EH (cell line): ENCODE results near the gene MAP3K1.
A peak's percentile ranks its signal among the peaks of the same experiment; 100 is the strongest.

ENCODE experiments used
- DNase-seq: peaks from one replicate; pipeline ENCODE4 v3.0.0-alpha.2; 2015; ENCODE audit warnings: low read depth

Gene MAP3K1

DNA sequence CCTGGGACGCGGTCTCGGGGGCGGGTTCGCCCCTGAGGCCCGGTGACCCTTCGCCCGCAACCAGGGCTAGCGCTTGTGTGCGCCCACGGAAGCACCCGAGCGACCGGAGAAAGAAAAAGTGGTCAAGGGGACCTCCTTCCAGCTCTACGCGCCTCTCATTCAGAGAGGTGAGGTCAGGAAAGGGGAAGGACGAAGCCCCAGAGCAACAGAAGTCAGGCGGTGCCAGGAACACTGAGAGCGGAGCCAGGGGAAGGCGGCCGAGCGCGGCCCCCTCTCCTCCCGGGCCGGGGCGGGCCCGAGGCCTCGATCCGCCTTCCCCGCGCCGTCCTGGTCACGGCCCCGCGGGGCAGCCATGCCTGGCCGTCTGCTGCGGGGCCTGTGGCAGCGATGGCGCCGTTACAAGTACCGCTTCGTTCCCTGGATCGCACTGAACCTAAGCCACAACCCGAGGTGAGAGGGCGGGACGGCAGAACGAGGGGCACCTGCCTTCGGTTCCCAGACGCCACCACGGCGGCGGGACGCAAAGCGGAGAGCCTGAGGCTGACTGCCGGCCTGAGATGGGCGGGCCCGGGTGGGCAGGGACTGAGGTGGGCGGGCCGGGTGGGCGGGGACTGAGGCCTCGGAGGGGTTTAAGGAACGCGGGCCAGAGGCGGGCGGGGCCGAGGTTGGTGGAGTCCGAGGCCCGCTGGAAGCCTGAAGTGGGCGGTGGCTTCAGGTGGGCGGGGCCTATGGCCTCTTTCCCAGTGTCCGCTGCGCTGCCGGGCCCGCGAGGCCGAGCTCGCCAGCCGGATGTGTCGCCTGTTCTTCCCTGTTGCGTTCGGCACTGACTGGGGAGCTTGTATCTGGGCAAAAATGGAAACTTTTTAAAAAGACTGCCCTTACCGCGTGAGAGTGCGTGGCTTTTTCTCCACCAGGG, 94.2 kb downstream of the MAP3K1 start, which contains the start of gene SETD9:
Gene SETD9 (plus strand): TSS at position 303 of the 916 bp plus-strand sequence. CDS start 50 bp downstream, at position 353.
- DNase-seq = peak; percentile 98

DNA sequence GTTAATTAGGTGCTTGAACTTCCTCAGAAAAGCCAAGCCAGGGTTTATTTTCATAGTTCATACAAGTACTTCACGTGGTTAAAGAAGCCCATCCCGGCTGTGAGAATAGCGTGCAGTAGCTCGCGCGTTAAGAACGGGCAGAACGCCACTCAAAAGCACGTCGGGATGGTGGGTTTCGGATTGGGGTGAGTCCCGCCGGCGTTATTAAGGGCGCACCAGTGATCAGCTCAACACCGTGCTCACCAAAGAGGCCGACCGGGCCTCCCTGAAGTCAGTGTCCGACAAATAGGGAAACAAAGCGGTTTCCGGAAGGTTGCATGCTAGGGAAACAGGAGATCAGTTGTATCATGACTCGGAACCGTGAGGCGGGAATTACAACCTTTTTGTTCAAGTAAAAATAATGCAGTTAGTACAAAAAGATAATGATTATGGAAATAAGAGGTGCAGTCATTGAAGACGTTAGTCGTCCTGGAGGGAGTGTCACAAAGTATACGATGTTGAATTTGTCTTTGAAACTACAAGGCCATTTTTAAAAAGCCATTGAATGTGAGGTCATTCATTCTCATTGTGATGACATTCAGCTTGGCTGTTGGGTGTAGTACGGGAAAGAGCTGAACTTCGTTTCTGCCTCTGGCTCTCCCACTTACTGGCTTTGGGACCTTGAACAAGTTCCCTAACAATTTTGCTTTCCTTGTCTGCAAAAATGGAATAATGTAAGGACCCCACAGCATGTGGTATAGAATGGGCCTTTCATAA, 95.0 kb downstream of the MAP3K1 start:
- DNase-seq = no peak

DNA sequence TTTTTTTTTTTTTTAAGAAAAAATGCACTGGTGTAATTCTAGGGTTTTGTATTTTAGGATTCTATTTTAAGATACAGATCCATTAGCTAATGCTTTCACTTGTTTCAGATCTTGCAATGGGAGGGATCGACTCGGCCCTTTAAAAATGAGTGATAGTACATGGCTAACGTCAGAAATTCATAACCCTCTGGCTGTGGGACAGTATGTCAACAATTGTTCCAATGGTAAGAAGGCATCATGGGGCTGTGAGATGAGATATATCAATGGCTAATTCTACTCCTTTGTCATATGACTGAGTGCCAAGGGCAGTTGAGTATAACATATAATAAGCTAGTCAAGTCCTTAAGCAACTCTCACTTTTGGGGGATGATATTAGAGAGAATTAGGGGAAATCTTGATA, 98.4 kb downstream of the MAP3K1 start:
- DNase-seq = no peak

DNA sequence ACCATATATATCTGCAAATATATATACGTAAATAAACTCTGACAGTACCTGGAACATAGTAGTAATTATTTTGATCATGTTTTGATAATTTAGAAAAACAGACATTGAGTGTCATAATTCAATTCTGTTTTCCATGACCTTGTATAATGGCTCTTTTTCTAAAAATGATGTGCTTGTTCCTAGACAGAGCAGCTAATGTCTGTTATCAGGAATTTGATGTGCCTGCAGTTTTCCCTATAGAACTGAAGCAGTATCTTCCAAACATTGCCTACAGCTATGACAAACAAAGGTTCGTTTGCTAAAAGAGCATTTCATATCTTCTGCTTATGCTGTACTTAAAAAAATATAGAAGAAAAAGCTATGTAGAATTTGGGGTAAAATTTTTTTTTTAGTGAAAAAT, 99.3 kb downstream of the MAP3K1 start:
- DNase-seq = no peak

DNA sequence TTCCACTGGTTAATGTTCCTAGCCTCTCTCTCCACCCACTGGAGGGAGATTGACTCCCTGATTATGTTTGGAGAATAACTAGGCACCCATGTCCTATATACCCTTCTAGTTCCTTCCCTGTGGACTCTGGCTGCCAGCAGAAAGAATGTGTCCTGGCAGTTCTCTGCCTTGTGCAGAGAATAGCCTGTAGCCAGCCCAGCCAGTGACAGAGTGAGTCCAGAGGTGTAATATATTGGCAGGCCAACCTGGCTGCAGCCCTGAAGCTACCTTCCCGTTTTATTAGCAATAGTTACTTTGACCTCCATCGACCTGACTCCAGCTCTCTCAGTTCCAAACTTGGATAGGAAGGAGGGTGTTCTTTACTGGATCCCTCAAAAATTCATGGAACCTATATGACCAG, 102.2 kb downstream of the MAP3K1 start:
- DNase-seq = no peak

DNA sequence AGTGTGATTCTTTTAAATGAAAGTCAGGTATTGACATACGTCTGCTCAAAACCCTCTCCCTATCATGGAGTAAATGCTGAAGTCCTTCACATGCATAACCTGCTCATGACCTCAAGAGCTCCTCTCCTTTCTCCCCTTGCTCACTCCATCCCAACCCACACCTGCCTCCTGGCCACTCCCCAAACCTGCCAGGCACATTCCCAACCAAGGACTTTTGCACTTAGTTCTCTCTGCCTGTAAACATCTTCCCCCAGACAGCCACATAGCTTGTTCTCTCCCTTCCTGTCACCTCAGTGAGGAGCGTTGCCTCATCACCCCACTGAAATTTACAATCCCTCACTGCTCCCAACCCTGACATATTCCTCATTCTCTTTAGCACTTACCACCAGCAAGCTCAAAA, 102.7 kb downstream of the MAP3K1 start:
- no peak for DNase-seq

DNA sequence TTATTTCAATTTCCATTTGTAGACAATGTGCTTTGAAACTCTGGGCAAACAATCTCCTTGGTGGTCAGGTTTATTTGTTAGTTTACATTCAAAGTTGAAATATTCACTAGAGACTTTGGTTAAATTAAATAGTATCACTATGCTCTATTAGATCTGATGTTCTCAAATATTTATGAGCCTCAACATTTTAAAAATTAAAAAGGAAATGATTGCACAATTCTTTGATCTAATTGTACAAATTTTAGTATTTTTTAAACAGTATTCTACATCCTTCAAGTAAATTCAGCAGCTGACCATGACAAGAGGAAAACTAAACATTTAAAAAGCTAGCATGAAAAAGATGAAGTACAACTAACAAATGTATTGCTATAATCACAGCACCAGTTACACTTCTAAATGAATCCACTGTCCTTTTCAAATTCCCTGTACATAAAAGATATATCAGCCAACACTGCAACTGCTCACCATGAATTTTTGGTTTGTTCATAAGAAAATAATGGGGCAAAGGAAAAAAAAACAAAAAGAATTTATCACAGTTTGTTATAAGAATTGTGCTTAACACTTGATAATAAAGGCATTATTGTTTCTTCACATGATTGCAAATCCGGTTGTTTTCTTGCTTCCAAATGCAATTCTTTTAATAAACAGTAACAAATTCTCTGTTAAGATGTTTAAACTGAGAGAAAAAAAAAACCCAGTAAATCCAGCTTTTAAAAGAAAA, 104.8 kb downstream of the MAP3K1 start:
- DNase-seq = no peak

DNA sequence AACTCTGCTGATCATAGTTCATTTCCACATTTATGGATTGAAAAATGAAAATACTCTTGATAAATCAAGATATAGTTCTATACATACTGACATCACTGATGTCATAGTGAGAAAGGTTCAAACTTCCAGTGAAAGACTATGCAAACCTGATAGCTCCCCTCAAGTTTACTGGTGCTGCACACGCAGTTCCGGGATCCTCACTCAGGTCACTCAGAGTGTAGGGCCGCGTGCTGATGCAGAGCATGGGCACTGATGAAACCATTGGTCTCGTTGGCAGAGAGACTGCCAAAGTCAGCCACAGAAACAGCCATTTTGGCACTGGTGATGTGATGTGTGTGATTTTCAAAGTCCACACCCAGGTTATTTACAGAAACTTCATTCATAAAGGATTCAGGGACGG, 107.6 kb downstream of the MAP3K1 start:
- DNase-seq = no peak

DNA sequence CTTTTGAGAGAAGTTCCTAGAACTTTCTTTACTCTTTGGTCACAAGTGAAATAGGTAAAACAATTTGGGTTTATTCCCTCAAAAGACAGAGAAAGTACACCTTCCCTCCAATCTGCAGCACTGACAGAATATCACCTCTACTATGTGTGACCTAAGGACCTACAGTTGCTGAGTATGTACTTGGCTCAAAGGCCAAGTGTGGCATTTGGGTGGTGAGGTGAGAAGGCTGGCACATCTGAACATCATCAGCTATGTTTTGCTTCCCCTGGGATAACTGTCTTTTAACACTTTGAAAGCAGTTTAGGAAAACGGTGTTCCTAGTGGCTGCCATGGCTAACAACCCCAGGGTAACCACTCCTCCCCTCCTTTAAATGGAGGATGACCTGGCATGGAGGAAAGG, 119.0 kb downstream of the MAP3K1 start:
- DNase-seq = no peak

DNA sequence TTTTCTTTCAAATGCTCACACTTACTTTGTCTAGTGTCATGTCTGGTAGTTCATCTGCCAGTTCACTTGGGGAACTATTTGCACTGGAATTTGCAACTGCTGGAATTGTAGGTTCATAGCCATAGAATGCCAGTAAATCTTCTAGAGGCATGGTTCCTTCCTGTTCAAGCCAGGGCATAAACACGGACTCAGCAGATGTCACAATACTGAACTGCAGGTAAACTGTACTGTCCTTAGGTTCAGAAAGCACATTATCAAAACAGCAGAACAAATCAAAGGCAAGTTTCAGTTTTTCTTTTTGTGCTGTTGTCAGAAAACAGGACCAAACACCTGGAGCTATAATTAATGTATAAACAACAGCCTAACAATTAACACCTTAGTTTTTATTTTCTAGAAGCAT, 123.5 kb downstream of the MAP3K1 start:
- DNase-seq = peak; percentile 12

DNA sequence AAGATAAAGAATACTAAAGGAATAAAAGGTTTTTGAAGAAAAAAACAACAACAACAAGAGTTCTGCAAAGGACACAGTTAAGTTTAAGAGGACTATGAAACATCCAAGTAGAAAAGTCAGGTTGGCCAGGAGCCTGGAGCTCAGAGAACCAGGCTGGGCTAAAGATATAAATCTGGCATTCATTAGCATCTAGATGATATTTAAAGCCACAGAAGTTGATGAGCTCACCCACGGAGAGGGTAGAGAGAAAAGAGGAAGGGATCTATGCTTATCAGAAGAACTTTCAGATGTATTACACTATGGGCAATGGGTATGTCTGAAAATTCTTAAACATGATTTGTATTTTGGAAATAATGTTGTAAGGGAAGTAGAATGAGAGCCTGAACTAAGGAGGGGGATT, 126.6 kb downstream of the MAP3K1 start:
- peak; percentile 76 for DNase-seq
